ENCODE results near the gene GPAM.

DNA sequence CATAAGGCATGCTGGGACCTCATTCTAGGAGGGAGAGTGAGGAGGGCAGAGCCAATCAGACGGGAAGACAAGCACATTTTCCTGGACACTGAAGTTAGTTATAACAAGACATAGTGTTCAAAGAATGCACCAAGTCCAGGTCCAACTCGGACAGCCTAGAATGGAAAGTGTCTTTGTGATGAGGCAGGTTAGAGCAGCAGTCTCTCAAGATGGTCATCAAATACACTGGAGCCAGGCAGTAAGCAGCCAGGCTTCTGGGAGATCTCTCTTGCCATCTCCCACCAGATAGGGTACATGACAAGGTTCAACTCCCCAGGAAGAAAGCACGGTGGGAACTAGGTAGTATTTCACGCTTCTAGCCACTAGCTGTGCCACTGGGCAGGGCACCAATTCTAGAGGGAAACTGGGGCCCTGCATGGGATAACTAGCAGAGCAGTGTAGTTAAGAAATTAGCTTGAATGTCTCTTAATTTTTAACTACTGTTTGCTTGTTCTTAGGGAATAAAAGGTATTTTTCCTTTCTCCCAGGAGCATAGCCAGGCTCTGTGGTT, 7.6 kb upstream of the GPAM start:
- TF ChIP-seq CTCF (IDR thresholded peaks at IDR 0.05) (no peak), EP300 (IDR thresholded peaks at IDR 0.05; ENCODE audit: low read depth) (no peak), POLR2A (IDR thresholded peaks at IDR 0.05) (no peak), POLR2AphosphoS5 (IDR thresholded peaks at IDR 0.05) (no peak)

Measured in transverse colon (tissue), 4 donors.